GM18951 (cell line): Measurements from ENCODE around the gene LIX1.
"Not testable (repeated sequence)": the region's sequence is repeated elsewhere in the genome, so short reads cannot be mapped to it uniquely, and the experiment has no call there.

Experiments
- POLR2A ChIP-seq: IDR thresholded peaks from 4 replicates; pipeline ENCODE4 v1.6.1; 2011; ENCODE audit warnings: mild to moderate bottlenecking; ENCODE audit not compliant: insufficient read length, insufficient read depth; ENCODE audit errors: extremely low read depth
- in situ Hi-C: fragments of 300-500 bp; cut with MboI; formaldehyde crosslinking; loops from one replicate; pipeline ENCODE4 v1.12.0; 2022; ENCODE audit warnings: low sequenced_read_pairs, mixed read lengths, inconsistent platforms; ENCODE audit not compliant: unreplicated experiment

Gene LIX1

DNA sequence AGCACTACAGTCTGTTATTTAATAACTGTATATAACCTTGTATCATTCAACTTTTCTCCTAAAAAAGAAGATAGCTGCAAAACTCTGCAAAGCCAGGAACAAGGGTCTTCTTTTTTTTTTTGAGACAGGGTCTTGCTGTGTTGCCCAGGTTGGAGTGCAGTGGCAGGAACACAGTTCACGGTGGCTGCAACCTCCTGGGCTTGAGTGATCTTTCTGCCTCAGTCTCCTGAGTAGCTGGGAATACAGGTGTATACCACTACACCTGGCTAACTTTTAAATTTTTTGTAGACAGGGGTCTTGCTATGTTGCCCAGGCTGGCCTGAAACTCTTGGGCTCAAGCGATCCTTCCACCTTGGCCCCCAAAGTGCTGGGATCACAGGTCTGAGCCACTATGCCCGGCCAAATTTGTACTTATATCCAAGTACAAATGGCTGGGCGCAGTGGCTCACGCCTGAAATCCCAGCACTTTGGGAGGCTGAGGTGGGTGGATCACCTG is 21.4 kb upstream of the LIX1 start:
- TF ChIP-seq POLR2A, result no peak

DNA sequence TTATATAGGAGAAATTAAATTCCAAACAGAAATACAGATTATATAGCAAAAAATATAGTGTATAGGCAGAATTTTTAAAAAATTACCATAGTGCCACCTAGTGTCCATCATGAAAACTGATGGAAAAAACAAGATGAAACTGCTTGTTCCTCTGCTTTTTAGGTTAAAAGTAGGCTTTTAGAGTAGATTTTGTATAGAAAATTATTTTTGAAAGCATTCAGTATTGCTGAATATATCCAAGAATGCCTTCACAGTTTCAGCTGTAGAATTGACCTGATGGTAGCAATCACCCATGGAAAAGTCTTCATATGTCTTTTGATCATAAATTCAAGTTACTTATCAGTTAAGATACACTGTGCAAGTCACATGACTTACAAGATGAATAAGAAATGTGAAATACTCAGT is 21.0 kb upstream of the LIX1 start:
- in situ Hi-C loops, result loop anchor here (25.0 kb wide), 2 partner anchors 426 to 551 kb away; no protein-coding TSS in a partner anchor
- no peak for TF ChIP-seq POLR2A

More for the DNA sequence above, 21.4 kb upstream of the LIX1 start:
- in situ Hi-C loops, result loop anchor here (25.0 kb wide), 2 partner anchors 427 to 552 kb away; no protein-coding TSS in a partner anchor

- in situ Hi-C loops, result loop anchor here (25.0 kb wide), 2 partner anchors 425 to 550 kb away; no protein-coding TSS in a partner anchor
- no peak for TF ChIP-seq POLR2A
Measured at GRCh38 chr5:97162045-97162444, 19.6 kb upstream of the LIX1 start.

DNA sequence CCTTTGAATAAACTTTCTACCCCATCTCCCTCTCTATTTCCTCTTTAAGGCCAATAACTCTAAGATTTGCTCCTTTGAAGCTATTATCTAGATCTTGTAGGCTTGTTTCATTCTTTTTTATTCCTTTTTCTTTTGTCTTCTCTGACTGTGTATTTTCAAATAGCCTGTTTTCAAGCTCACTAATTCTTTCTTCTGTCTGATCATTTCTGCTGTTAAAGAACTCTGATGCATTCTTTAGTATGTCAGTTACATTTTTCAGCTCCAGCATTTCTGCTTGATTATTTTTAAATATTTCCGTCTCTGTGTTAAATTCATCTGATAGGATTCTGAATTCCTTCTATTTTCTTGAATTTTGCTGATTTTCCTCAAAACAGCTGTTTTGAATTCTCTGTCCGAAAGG is 15.3 kb upstream of the LIX1 start:
- in situ Hi-C loops, result loop anchor here (25.0 kb wide), 2 partner anchors 420 to 545 kb away; no protein-coding TSS in a partner anchor
- no peak for TF ChIP-seq POLR2A

DNA sequence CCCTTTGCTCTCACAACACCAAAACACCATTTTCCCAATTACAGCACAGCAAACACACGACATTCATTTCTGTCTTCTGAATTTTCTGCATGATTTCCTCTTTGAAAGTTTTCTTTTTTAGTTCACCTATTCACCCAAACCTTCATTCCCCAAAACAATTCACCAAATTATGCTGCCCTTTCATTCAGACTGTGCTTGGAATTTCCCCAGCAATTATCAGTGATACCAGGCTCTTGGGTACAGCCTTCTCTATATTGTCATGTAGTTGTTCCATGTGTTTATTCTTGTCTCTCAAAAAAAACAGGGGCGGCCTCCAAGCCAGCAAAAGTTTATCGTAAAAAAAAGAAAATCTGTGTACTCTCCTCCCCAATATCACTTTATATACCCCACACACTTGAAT is 9.0 kb upstream of the LIX1 start:
- no peak for TF ChIP-seq POLR2A
- in situ Hi-C loops, result loop anchor here (25.0 kb wide), 2 partner anchors 414 to 539 kb away; no protein-coding TSS in a partner anchor

- TF ChIP-seq POLR2A, result no peak
- in situ Hi-C loops, result loop anchor here (25.0 kb wide), 2 partner anchors 413 to 538 kb away; no protein-coding TSS in a partner anchor
Measured at GRCh38 chr5:97150401-97150800, 8.0 kb upstream of the LIX1 start.

DNA sequence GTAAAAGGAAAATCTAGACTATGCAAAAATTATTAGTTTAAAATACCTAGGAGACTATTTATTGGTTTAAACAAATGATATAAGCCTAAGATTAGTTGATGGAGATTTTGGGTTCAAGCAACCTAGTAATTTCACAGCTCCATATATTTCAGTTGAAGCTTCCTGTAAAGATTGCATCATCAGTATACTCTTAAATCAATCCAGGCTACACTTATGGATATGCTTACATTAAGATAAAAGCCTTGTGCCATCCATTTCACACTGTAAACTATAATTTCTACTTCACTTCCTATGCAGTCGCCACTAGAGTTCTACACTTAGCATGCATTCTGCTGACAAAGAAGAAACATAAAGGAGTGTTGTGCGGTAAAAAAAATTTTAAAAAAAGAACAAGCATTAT is 7.3 kb upstream of the LIX1 start:
- in situ Hi-C loops, result loop anchor here (25.0 kb wide), 2 partner anchors 412 to 537 kb away; no protein-coding TSS in a partner anchor
- TF ChIP-seq POLR2A, result no peak

DNA sequence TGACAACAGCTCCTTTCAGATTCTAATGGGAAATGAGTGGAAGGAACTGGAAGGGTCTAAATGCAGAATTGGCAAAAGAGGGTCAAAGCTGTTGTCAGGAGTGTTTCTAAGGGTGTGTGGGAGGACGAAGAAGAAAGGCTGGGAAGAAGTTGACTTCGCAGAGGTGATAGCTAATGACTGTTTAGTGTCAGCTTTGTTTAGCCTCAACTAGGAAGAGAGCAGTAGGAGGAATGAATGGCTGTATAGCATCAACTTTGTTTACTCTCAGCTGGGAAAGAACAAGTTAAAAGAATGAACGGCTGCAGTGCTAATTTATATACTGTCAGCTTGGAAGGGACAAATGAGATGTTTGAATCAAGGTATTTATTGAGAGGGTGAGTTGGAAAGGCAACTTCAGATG is 5.9 kb upstream of the LIX1 start:
- in situ Hi-C loops, result no loop called here
- no peak for TF ChIP-seq POLR2A

DNA sequence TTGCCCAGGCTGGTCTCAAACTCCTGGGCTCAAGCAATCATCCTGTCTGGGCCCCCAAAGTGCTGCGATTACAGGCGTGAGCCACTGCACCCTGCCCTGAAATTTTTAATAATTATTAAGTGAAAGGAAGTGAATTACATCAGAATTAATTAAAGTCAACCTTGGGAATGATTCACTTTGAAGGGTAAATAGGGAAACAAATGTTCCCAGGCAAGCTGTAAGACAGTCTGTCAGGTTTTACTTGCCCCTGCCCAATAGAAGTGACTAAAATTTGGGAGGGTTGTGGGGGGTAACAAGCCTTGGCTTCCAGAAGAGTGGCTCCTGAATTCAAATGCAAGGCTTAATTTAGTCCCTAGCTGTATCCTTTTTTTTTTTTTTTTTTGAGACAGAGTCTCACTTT is 1.3 kb upstream of the LIX1 start:
- TF ChIP-seq POLR2A, result no peak
- in situ Hi-C loops, result no loop called here

DNA sequence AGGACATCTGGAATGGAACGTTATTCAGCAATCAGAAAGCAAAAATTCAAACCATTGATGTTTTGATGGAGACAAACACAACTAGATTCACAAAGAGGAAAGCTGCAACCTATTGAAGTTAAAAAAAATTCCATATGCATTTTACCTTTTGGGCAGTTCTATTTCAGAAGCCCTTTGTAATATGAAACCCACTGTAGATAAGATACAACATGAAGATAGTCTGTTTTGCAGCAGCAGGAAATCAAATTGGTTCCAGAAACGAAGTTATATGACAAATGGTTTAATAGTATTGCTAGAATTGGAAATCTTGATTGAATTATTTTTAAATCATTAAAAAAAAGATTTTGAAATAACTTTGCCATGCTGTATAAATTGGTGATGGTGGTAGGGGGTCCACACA is 872 bp downstream of the LIX1 start:
- in situ Hi-C loops, result no loop called here
- no peak for TF ChIP-seq POLR2A

- TF ChIP-seq POLR2A, result no peak
- in situ Hi-C loops, result no loop called here
Measured at GRCh38 chr5:97141031-97141430, 1.4 kb downstream of the LIX1 start.

- in situ Hi-C loops, result not testable (repeated sequence)
Measured at GRCh38 chr5:97140250-97140649, 2.2 kb downstream of the LIX1 start.

DNA sequence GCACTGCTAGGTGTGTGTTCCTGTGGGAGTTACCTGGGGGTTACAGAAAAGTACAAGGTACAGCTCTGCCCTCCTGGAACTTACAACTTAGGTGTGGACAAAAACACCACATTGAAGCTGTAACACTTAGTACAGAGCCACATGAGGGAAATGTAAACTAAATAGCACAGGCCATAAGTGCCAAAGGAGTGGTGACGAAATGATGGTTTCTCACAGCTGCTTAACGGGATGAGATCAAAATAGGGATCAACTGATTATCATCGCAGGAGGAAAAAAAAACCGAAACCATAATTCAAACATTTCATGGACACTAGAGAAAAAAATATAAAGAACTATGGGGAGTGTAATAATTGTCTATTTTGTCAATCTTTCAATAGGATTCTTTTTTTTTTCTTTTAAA is 5.9 kb downstream of the LIX1 start:
- in situ Hi-C loops, result no loop called here
- no peak for TF ChIP-seq POLR2A

DNA sequence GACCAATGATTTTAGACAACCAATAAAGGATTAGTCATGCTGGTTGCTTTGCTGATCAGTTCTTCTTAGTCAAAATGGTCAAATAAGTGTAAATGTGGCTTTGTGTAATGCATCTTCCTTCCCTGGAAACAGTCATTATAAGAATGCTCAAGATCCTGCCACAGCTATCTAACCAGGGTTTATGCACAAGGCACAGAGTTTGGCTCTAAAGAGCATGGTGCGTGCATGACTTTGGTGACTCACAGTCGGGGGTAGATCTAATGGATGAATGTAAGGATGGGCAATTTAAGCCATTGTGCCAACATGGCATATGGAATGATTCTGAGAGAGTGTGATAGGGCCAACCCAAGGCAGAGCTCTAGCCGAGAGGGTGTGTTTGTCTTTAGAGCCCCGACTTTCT is 6.5 kb downstream of the LIX1 start:
- TF ChIP-seq POLR2A, result no peak
- in situ Hi-C loops, result no loop called here

DNA sequence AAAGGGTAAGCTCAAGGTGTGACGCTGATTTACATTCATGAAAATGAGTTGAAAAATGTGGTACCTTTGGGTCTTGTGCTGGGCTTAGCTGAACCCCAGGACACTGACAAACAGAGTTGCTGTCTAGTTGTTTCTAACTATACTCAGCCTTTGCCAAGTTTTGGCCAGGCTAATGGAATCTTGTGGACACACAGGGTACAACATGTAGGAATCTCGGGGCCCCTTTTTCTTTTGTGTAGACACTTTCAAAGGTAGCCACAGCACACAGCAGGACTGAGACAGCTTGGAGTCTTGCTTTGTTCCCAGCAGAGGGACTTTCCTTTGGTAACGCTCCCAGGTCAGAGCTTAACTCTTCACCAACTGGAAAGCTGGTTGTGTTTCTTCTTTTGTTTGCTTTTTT is 7.8 kb downstream of the LIX1 start:
- in situ Hi-C loops, result no loop called here
- no peak for TF ChIP-seq POLR2A
